Trophoblast cell (in vitro differentiated cells and primary cell): ENCODE measurements around the gene TBX6.

ENCODE experiments used
- DNase-seq, 2 donors: peaks; one replicate each; pipeline ENCODE4 v3.0.0-alpha.2; 2016
- H2AFZ ChIP-seq: 2 replicates; pipeline ENCODE4 v1.6.1; 2013; ENCODE audit warnings: low read length, moderate library complexity, mild to moderate bottlenecking; ENCODE audit not compliant: insufficient read depth, poor library complexity
- H2AK5ac ChIP-seq: 2 replicates; pipeline ENCODE4 v1.6.1; 2013; ENCODE audit warnings: mild to moderate bottlenecking, low read length
- H2BK120ac ChIP-seq: 2 replicates; pipeline ENCODE4 v1.6.1; 2013; ENCODE audit warnings: low read length, mild to moderate bottlenecking, moderate library complexity; ENCODE audit not compliant: insufficient read depth, poor library complexity
- H2BK12ac ChIP-seq: 2 replicates; pipeline ENCODE4 v1.6.1; 2013; ENCODE audit warnings: mild to moderate bottlenecking, low read length, moderate library complexity
- H2BK5ac ChIP-seq: 2 replicates; pipeline ENCODE4 v1.6.1; 2013; ENCODE audit warnings: low read length, low read depth, moderate library complexity, mild to moderate bottlenecking; ENCODE audit not compliant: poor library complexity
- H3K14ac ChIP-seq: 2 replicates; pipeline ENCODE4 v1.6.1; 2013; ENCODE audit warnings: mild to moderate bottlenecking, low read length
- H3K18ac ChIP-seq: 2 replicates; pipeline ENCODE4 v1.6.1; 2013; ENCODE audit warnings: mild to moderate bottlenecking, low read length
- H3K23ac ChIP-seq: 2 replicates; pipeline ENCODE4 v1.6.1; 2013; ENCODE audit warnings: low read length
- H3K27ac ChIP-seq: 2 replicates; pipeline ENCODE4 v1.5.1; 2013; ENCODE audit warnings: low read depth, mild to moderate bottlenecking, inconsistent platforms, low read length, moderate library complexity
- H3K27me3 ChIP-seq: 2 replicates; pipeline ENCODE4 v1.6.1; 2013; ENCODE audit warnings: inconsistent platforms, mild to moderate bottlenecking, low read length, moderate library complexity; ENCODE audit not compliant: insufficient read depth
- H3K36me3 ChIP-seq, 2 experiments: 1 replicate in 1 of 2; 2 replicates in 1 of 2; pipeline ENCODE4 v1.6.1; 2013; ENCODE audit warnings: low read length in 2 of 2, mild to moderate bottlenecking in 2 of 2, moderate library complexity in 1 of 2; ENCODE audit not compliant: insufficient read depth in 2 of 2, control insufficient read depth in 1 of 2
- H3K4ac ChIP-seq: 2 replicates; pipeline ENCODE4 v1.6.1; 2013; ENCODE audit warnings: low read depth, mild to moderate bottlenecking, low read length, moderate library complexity
- H3K4me1 ChIP-seq, 2 experiments: 1 replicate in 1 of 2; 2 replicates in 1 of 2; pipeline ENCODE4 v1.6.1; 2013; ENCODE audit warnings: low read length in 2 of 2, mild to moderate bottlenecking in 2 of 2, moderate library complexity in 1 of 2; ENCODE audit not compliant: insufficient read depth in 2 of 2, control insufficient read depth in 1 of 2
- H3K4me2 ChIP-seq: 2 replicates; pipeline ENCODE4 v1.6.1; 2013; ENCODE audit warnings: inconsistent platforms, mild to moderate bottlenecking, low read length, moderate library complexity
- H3K4me3 ChIP-seq: 2 replicates; pipeline ENCODE4 v1.5.1; 2013; ENCODE audit warnings: mild to moderate bottlenecking, low read depth, low read length, inconsistent platforms
- H3K79me1 ChIP-seq: one replicate; pipeline ENCODE4 v1.6.1; 2013; ENCODE audit warnings: low read length
- H3K79me2 ChIP-seq: 2 replicates; pipeline ENCODE4 v1.6.1; 2013; ENCODE audit warnings: low read length, mild to moderate bottlenecking; ENCODE audit not compliant: control insufficient read depth, insufficient read depth, poor library complexity
- H3K9ac ChIP-seq: 2 replicates; pipeline ENCODE4 v1.6.1; 2013; ENCODE audit warnings: mild to moderate bottlenecking, low read length
- H3K9me3 ChIP-seq: 2 replicates; pipeline ENCODE4 v1.6.1; 2013; ENCODE audit warnings: low read depth, mild to moderate bottlenecking, control low read depth, inconsistent platforms, low read length; ENCODE audit not compliant: insufficient read depth
- H4K12ac ChIP-seq: 2 replicates; pipeline ENCODE4 v1.6.1; 2013; ENCODE audit warnings: low read depth, mild to moderate bottlenecking, low read length, moderate library complexity
- H4K8ac ChIP-seq: 2 replicates; pipeline ENCODE4 v1.6.1; 2013; ENCODE audit warnings: low read depth, mild to moderate bottlenecking, low read length, moderate library complexity
- H4K91ac ChIP-seq: one replicate; pipeline ENCODE4 v1.6.1; 2013; ENCODE audit warnings: low read depth, mild to moderate bottlenecking, low read length, moderate library complexity
- WGBS: extraction: QIAGEN DNeasy Blood & Tissue Kit; methylation state at CpG from one replicate; pipeline ENCODE4 v1.1.7; 2013; ENCODE audit warnings: missing lambda C conversion rate; ENCODE audit not compliant: insufficient read length, insufficient coverage; ENCODE audit errors: extremely low coverage; 5-methylcytosine and 5-hydroxymethylcytosine counted together

Gene TBX6

GRCh38 chr16:30064729-30065101, 27.0 kb downstream of the TBX6 start:
- peaks cover 27 to 29% of the 10 kb centered on the region in 2 experiments for H3K36me3 ChIP-seq
- no peak for DNase-seq
- peak overlapping the region; percentile 54 for H3K4ac ChIP-seq
- peak overlapping the region; percentile 81 for H3K9ac ChIP-seq
- peak overlapping the region; percentile 85 for H2BK5ac ChIP-seq
- H3K18ac ChIP-seq: peak overlapping the region; percentile 92
- H2AFZ ChIP-seq: peak overlapping the region; percentile 78
- peak overlapping the region; percentile 86 for H3K4me3 ChIP-seq
- peak overlapping the region; percentile 81 for H2BK120ac ChIP-seq
- peak overlapping the region; percentile 64 for H4K12ac ChIP-seq
- no peaks in the 10 kb centered on the region for H3K9me3 ChIP-seq
- H3K4me1 ChIP-seq: peaks cover 24 to 33% of the 10 kb centered on the region in 2 experiments
- peaks cover 26% of the 10 kb centered on the region for H3K79me2 ChIP-seq
- peak overlapping the region; percentile 60 for H2AK5ac ChIP-seq
- peak overlapping the region; percentile 100 for H3K27ac ChIP-seq
- H4K91ac ChIP-seq: peak overlapping the region; percentile 93
- H3K27me3 ChIP-seq: no peaks in the 10 kb centered on the region
- peak overlapping the region; percentile 8 for H2BK12ac ChIP-seq
- H4K8ac ChIP-seq: peak overlapping the region; percentile 83
- H3K4me2 ChIP-seq: peak overlapping the region; percentile 96
- no peak overlapping the region for H3K23ac ChIP-seq
- WGBS: no CpG with 5 or more reads among the region's 25 CpGs
- H3K14ac ChIP-seq: peak overlapping the region; percentile 90
- peaks cover 19% of the 10 kb centered on the region for H3K79me1 ChIP-seq

GRCh38 chr16:30063893-30064728, 27.6 kb downstream of the TBX6 start:
- no peak for DNase-seq
- Histone ChIP-seq H3K14ac (peak overlapping the region; percentile 90), H3K36me3 (peaks cover 22% of the 10 kb centered on the region in 2 experiments)

GRCh38 chr16:30063278-30063892, 28.3 kb downstream of the TBX6 start:
- DNase-seq: no peak
- no peak overlapping the region for H3K23ac ChIP-seq
- H3K18ac ChIP-seq: peak overlapping the region; percentile 68
- no peak overlapping the region for H3K9ac ChIP-seq
- H2AFZ ChIP-seq: peak overlapping the region; percentile 5
- no peak overlapping the region for H3K27ac ChIP-seq
- H2AK5ac ChIP-seq: peak overlapping the region; percentile 86
- no peaks in the 10 kb centered on the region for H3K27me3 ChIP-seq
- peak overlapping the region; percentile 56 for H4K12ac ChIP-seq
- H3K4me3 ChIP-seq: no peak overlapping the region
- no CpG with 5 or more reads among the region's 12 CpGs for WGBS
- peak overlapping the region; percentile 93 for H4K91ac ChIP-seq
- peaks cover 15% of the 10 kb centered on the region in 2 experiments for H3K36me3 ChIP-seq
- H3K79me2 ChIP-seq: peaks cover 26% of the 10 kb centered on the region
- peak overlapping the region; percentile 53 for H3K14ac ChIP-seq
- no peaks in the 10 kb centered on the region for H3K9me3 ChIP-seq
- H2BK5ac ChIP-seq: peak overlapping the region; percentile 10
- H3K4me1 ChIP-seq: peaks cover 24 to 33% of the 10 kb centered on the region in 2 experiments
- peak overlapping the region; percentile 73 for H2BK120ac ChIP-seq
- peak overlapping the region; percentile 50 for H3K4ac ChIP-seq
- peak overlapping the region; percentile 83 for H4K8ac ChIP-seq
- H2BK12ac ChIP-seq: no peak overlapping the region
- H3K4me2 ChIP-seq: peak overlapping the region; percentile 96
- H3K79me1 ChIP-seq: peaks cover 19% of the 10 kb centered on the region

More at GRCh38 chr16:30063893-30064728, 27.6 kb downstream of the TBX6 start:
- Histone ChIP-seq H4K91ac (peak overlapping the region; percentile 93), H3K18ac (peak overlapping the region; percentile 68), H3K4me3 (peak overlapping the region; percentile 86), H2BK5ac (peak overlapping the region; percentile 85), H3K9me3 (no peaks in the 10 kb centered on the region), H3K79me1 (peaks cover 19% of the 10 kb centered on the region), H2AFZ (peak overlapping the region; percentile 5), H2BK12ac (peak overlapping the region; percentile 8), H3K23ac (no peak overlapping the region), H3K4ac (peak overlapping the region; percentile 54), H3K4me1 (peaks cover 24 to 33% of the 10 kb centered on the region in 2 experiments), H2AK5ac (peak overlapping the region; percentile 86), H2BK120ac (peak overlapping the region; percentile 73), H3K79me2 (peaks cover 26% of the 10 kb centered on the region), H3K4me2 (peak overlapping the region; percentile 96), H3K27me3 (no peaks in the 10 kb centered on the region), H3K9ac (peak overlapping the region; percentile 45), H3K27ac (peak overlapping the region; percentile 100), H4K12ac (peak overlapping the region; percentile 56), H4K8ac (peak overlapping the region; percentile 83)
- WGBS: no CpG with 5 or more reads among the region's 27 CpGs

- Histone ChIP-seq H3K9me3 (no peaks in the 10 kb centered on the region), H3K27ac (no peak overlapping the region), H3K4me1 (peaks cover 15 to 21% of the 10 kb centered on the region in 2 experiments), H3K27me3 (no peaks in the 10 kb centered on the region), H3K9ac (no peak overlapping the region), H4K8ac (no peak overlapping the region), H3K79me2 (peaks cover 12% of the 10 kb centered on the region), H2AK5ac (no peak overlapping the region), H2BK120ac (no peak overlapping the region), H3K23ac (no peak overlapping the region), H3K36me3 (peaks cover 0 to 1% of the 10 kb centered on the region in 2 experiments), H3K79me1 (peaks cover 14% of the 10 kb centered on the region), H3K4me3 (no peak overlapping the region), H2BK12ac (no peak overlapping the region), H3K18ac (no peak overlapping the region), H3K4ac (no peak overlapping the region), H2AFZ (no peak overlapping the region), H3K4me2 (no peak overlapping the region), H2BK5ac (no peak overlapping the region), H4K12ac (no peak overlapping the region), H3K14ac (no peak overlapping the region), H4K91ac (no peak overlapping the region)
- peak; percentile 71 to 79 for DNase-seq
- WGBS: no CpG with 5 or more reads among the region's 2 CpGs
Measured at GRCh38 chr16:30060836-30061554, 30.7 kb downstream of the TBX6 start.
